Smooth muscle cell (in vitro differentiated cells): ENCODE measurements around the gene STMN1. TPM values are rescaled to one million over a fixed set of nuclear protein-coding genes. Genes with fewer than 3 reads are reported as not detected.

ENCODE experiments used
- DNase-seq: peaks from one replicate; lab custom pipeline; 2025; ENCODE audit not compliant: unreplicated experiment; lab: John Stamatoyannopoulos, UW
- H2AFZ ChIP-seq: fragments of 200-600 bp; sonication (generic); 2 replicates; pipeline ENCODE4 v1.6.0; 2016; ENCODE audit warnings: antibody characterized with exemption, low read depth, mild to moderate bottlenecking
- H3F3A ChIP-seq: fragments of 200-600 bp; sonication (generic); 2 replicates; pipeline ENCODE4 v1.6.0; 2017; ENCODE audit warnings: antibody characterized with exemption, low read depth
- H3K27ac ChIP-seq: fragments of 200-600 bp; sonication (generic); 2 replicates; pipeline ENCODE4 v1.5.1; 2016; ENCODE audit warnings: low read depth, mild to moderate bottlenecking
- H3K27me3 ChIP-seq: fragments of 200-600 bp; sonication (generic); 2 replicates; pipeline ENCODE4 v1.6.1; 2016; ENCODE audit warnings: low read depth, mild to moderate bottlenecking
- H3K36me3 ChIP-seq: fragments of 200-600 bp; sonication (generic); 2 replicates; pipeline ENCODE4 v1.5.1; 2016; ENCODE audit warnings: low read depth
- H3K4me1 ChIP-seq: fragments of 200-600 bp; sonication (generic); 2 replicates; pipeline ENCODE4 v1.5.1; 2016; ENCODE audit warnings: low read depth
- H3K4me2 ChIP-seq: fragments of 200-600 bp; sonication (generic); 2 replicates; pipeline ENCODE4 v1.6.0; 2016; ENCODE audit warnings: mild to moderate bottlenecking
- H3K4me3 ChIP-seq: fragments of 200-600 bp; sonication (generic); 2 replicates; pipeline ENCODE4 v1.5.1; 2016; ENCODE audit warnings: mild to moderate bottlenecking
- H3K79me2 ChIP-seq: fragments of 200-600 bp; sonication (generic); 2 replicates; pipeline ENCODE4 v1.6.0; 2016; ENCODE audit warnings: low read depth, mild to moderate bottlenecking
- H3K9ac ChIP-seq: fragments of 200-600 bp; sonication (generic); 2 replicates; pipeline ENCODE4 v1.6.0; 2016; ENCODE audit warnings: low read depth
- H3K9me3 ChIP-seq: fragments of 200-600 bp; sonication (generic); replicated peaks from 2 replicates; pipeline ENCODE4 v1.5.1; 2016; ENCODE audit warnings: low read depth
- H4K20me1 ChIP-seq: fragments of 200-600 bp; sonication (generic); 2 replicates; pipeline ENCODE4 v1.6.0; 2016; ENCODE audit warnings: low read depth
- CTCF ChIP-seq: fragments of 200-600 bp; sonication (generic); IDR thresholded peaks from 2 replicates; pipeline ENCODE4 v1.5.1; 2017; ENCODE audit warnings: borderline replicate concordance, mild to moderate bottlenecking, antibody characterized with exemption; ENCODE audit not compliant: insufficient read depth, poor library complexity, severe bottlenecking
- WGBS: methylation state at CpG from one replicate; pipeline ENCODE4 v1.1.7; 2016; ENCODE audit warnings: low lambda C conversion rate; 5-methylcytosine and 5-hydroxymethylcytosine counted together
- polyA plus RNA-seq: library from polyadenylated mRNA; unstranded; fragments of >200 nt; fragmentation: Nextera tagmentation; extraction: Ambion mirVana; gene quantifications from 2 replicates; pipeline ENCODE4 v1.2.1, GENCODE V29; 2016
- total RNA-seq: library from RNA; depleted of rRNA; stranded (reverse); fragments of >200 nt; gene quantifications from 2 replicates; pipeline ENCODE4 v1.2.3, GENCODE V29; 2014

Gene STMN1
- total and polyA plus RNA-seq, 2 experiments from 2014 or later: 115 to 331 TPM

GRCh38 chr1:25952841-25953401 is 46.7 kb upstream of the STMN1 start:
- Histone ChIP-seq H3K4me2 (no peak overlapping the region), H3K27ac (no peak overlapping the region), H4K20me1 (no peaks in the 10 kb centered on the region), H3K9me3 (no peaks in the 10 kb centered on the region), H3F3A (no peaks in the 10 kb centered on the region), H3K79me2 (no peaks in the 10 kb centered on the region), H3K36me3 (no peaks in the 10 kb centered on the region), H3K27me3 (no peaks in the 10 kb centered on the region), H3K9ac (no peak overlapping the region), H3K4me1 (no peaks in the 10 kb centered on the region), H3K4me3 (no peak overlapping the region), H2AFZ (no peak overlapping the region)
- WGBS: 82% methylated on average over 4 of the region's 4 CpGs
- no peak for TF ChIP-seq CTCF
- no peak for DNase-seq

- no peaks in the 10 kb centered on the region for H3K36me3 ChIP-seq
- no peak overlapping the region for H2AFZ ChIP-seq
- H3K9ac ChIP-seq: no peak overlapping the region
- WGBS: 88% methylated on average over 4 of the region's 4 CpGs
- H3K9me3 ChIP-seq: no peaks in the 10 kb centered on the region
- H3K79me2 ChIP-seq: no peaks in the 10 kb centered on the region
- H3K27me3 ChIP-seq: no peaks in the 10 kb centered on the region
- TF ChIP-seq CTCF: no peak
- no peak overlapping the region for H3K4me3 ChIP-seq
- H3K4me1 ChIP-seq: no peaks in the 10 kb centered on the region
- DNase-seq: no peak
- H4K20me1 ChIP-seq: no peaks in the 10 kb centered on the region
- H3K4me2 ChIP-seq: no peak overlapping the region
- H3F3A ChIP-seq: no peaks in the 10 kb centered on the region
- H3K27ac ChIP-seq: no peak overlapping the region
Measured at GRCh38 chr1:25948641-25949040, 42.4 kb upstream of the STMN1 start.

GRCh38 chr1:25947027-25947426 is 40.8 kb upstream of the STMN1 start:
- H2AFZ ChIP-seq: no peak overlapping the region
- no peak overlapping the region for H3K27ac ChIP-seq
- no peaks in the 10 kb centered on the region for H4K20me1 ChIP-seq
- H3K4me3 ChIP-seq: no peak overlapping the region
- H3K9ac ChIP-seq: no peak overlapping the region
- no peak for TF ChIP-seq CTCF
- H3K27me3 ChIP-seq: no peaks in the 10 kb centered on the region
- H3K4me2 ChIP-seq: no peak overlapping the region
- 92% methylated on average over 2 of the region's 2 CpGs for WGBS
- H3K9me3 ChIP-seq: no peaks in the 10 kb centered on the region
- no peaks in the 10 kb centered on the region for H3K79me2 ChIP-seq
- H3F3A ChIP-seq: no peaks in the 10 kb centered on the region
- DNase-seq: no peak
- H3K36me3 ChIP-seq: no peaks in the 10 kb centered on the region
- no peaks in the 10 kb centered on the region for H3K4me1 ChIP-seq

- no peaks in the 10 kb centered on the region for H3K9me3 ChIP-seq
- no peaks in the 10 kb centered on the region for H3K4me1 ChIP-seq
- no peak for DNase-seq
- no peak overlapping the region for H2AFZ ChIP-seq
- no peak for TF ChIP-seq CTCF
- no peaks in the 10 kb centered on the region for H3F3A ChIP-seq
- no peaks in the 10 kb centered on the region for H3K27me3 ChIP-seq
- H3K79me2 ChIP-seq: no peaks in the 10 kb centered on the region
- WGBS: 82% methylated on average over 5 of the region's 5 CpGs
- no peak overlapping the region for H3K27ac ChIP-seq
- H3K9ac ChIP-seq: no peak overlapping the region
- no peak overlapping the region for H3K4me2 ChIP-seq
- H3K36me3 ChIP-seq: no peaks in the 10 kb centered on the region
- H3K4me3 ChIP-seq: no peak overlapping the region
- no peaks in the 10 kb centered on the region for H4K20me1 ChIP-seq
Measured at GRCh38 chr1:25945761-25946160, 39.5 kb upstream of the STMN1 start.
